Putamen (tissue), 1 donor: ENCODE results near the gene WNT5B.
A peak's percentile ranks its signal among the peaks of the same experiment; 100 is the strongest.

Experiments used
- DNase-seq: peaks from one replicate; pipeline ENCODE4 v3.0.0-alpha.2; 2016; ENCODE audit warnings: low spot score

WNT5B gene

DNA sequence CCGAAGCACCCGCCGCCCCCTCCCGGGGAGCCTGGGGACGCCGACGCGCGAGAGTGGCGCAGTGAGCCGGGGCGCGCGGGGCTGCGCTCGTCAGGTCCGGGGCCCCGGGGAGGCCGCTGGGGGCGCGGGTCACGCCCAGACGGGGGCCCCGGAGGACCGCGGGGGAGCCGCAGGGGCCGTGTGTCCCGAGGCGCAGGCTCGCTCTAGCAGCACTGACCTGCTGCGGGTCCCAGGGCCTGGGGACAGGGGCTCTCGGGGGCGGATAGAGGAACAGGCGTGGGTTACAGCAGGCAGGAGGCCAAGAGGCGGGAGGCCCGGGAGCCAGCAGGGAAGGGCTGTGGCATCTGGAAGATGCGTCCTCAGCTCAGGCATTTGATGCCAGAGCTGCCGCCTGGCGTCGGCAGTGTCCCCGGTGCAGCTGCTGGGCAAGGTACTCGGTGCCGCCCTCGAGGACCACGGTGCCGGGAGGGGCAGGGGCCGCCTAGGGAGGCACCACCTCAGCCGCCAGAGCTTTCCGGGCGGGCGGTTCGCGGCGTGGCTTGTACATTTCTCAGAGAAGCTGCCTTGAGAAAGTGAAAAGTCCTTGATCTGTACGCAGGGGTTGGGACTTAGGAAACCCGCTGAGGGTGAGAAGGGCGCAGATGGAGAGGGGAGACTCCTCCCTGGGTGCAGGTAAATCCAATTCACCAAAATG lies 1.2 kb downstream of the WNT5B start:
- no peak for DNase-seq

DNA sequence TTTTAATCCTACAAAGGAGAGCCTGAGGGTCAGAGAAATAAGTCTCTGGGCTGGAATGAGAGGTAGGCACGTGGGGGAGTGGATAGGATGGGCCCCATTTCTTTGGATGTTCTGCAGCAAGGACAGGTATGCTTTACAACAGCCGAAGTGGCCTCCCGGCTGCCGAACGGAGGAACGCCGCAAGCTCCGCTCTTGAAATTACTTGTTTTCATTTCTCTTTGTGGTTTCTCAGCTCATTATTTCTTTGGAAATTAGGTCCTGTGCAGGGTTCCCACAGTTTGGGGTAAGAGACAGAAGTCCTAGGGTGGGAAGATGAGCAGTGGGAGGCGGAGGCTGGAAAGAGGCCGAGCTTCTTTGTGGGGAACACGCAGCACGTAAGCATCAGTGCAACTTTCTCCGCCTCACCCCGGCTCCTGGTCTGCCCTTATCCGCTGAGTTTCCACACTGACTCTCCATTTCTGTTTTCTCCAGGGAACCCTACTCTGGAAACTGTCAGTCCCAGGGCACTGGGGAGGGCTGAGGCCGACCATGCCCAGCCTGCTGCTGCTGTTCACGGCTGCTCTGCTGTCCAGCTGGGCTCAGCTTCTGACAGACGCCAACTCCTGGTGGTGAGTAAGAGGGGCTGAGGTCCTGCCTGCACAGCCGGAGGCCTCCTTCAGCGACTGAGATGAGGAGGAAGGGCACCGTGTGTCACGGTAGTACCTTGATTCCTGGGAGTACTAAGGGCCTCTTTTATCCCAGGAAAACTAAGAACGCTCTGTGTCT lies 2.0 kb downstream of the WNT5B start:
- DNase-seq, result no peak

DNA sequence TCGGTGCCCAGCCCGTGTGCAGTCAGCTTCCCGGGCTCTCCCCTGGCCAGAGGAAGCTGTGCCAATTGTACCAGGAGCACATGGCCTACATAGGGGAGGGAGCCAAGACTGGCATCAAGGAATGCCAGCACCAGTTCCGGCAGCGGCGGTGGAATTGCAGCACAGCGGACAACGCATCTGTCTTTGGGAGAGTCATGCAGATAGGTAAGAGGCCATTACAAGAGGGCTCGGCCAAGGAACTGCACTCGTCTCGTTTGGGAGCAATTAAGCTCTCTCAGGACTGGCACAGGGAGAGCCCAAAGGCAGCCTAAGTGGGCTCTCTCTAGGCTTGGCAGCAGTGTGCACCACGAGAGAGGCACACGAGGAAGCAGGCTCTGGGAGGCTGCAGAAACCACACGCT lies 3.7 kb downstream of the WNT5B start:
- no peak for DNase-seq

DNA sequence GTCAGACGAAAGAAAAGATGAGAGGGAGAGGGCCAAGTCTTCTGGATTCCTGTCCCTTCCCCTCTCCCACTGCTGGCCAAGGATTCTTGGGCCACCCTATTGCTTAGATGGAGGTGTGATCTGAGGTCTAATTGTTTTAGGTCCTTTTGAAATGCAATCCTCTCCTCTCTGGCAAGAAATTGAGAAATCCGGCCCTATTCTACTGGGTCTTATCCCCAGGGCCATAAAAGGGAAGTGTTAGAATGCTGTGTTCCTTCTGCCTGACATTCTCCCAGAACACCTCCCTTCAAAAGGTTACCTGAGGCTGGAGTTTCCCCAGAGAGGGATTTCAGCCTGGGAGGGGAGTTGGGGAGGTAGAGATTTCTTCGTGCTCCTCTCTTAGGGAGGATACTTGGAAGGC lies 4.4 kb downstream of the WNT5B start:
- no peak for DNase-seq

DNA sequence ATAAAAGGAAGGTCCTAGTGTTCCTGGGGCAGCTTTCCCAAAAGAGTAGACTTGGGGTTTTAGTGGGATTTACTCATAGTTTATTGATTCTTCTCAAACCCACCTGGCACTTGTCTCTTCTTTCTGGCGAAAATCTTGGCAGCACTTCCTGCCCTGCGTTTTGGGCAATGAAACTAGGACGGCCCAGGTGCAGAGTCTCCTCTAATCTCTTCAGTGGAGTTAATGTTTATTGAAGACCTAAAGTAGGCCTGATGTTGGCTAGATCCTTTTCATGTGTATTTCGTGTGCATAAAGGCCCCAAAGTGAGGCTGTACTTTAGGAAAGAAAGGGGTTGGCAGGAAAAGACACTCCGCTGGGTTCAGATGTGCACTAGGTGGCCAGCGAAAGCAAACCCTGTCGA lies 5.1 kb downstream of the WNT5B start:
- no peak for DNase-seq

DNA sequence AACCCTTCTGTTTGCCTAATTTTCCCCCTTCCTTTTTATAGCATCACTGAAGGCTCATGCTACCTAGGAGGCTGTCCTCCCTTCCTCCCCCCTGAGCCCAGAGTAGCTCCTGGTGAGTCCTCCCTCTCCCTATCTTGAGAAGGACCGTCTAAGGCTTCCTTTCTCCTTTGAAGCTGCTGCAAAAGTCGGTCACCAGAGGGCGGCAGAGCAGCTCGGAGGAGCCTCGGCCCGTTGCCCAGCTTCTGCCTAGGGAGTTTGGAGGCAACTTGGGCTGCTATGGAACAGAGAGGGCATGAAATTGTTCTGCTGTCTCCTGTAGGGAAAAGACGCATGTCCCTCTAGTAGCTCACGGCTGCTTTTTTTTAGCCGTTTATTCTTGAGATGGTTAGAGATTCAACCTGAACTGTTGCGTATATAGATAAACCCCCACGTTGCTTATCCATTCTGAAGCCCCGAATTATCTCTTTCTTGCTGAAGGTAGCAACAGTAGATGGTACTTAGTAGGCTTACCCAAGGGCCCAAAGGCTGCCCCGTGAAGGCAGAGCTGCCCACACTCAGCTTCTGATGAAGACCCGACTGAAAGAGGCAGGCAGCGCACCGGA lies 5.7 kb downstream of the WNT5B start:
- DNase-seq, result peak; percentile 79

DNA sequence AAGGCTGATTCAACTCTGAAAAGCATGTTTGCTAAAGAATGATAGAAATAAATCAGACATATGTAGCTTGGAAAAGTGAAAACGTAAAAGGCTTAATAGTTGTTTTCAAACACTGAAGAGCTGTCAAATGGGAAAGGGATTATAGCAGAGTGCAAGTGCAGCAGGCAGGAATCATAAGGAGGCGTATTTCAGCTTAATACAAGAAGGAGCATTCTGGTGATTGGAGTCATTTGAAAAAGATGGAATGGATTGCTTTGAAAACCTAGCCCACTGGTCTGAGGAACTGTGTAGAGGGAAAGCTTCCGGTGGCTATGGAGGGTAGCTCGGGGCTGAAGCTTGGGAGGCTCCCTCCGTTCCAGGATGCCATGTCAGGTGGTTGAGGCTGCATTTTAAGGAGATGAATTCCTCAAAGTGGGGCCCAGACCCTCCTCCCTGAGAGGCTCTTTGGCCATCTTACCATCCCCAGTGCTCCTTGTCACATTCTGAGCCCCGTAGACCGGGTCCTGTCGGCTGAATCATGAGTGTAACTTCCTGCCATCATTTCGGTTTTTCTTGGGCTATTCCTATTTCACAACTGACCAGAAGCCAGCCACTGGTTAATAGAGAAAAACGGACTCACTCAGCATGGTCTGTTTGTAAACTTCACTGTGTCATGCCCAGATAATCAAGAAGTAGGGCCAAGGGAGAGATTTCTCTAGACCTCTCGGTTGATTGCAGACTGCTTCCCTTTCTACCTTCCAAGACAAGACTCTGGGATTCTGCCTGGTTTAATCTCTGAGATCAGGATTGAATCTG lies 6.5 kb downstream of the WNT5B start:
- no peak for DNase-seq

DNA sequence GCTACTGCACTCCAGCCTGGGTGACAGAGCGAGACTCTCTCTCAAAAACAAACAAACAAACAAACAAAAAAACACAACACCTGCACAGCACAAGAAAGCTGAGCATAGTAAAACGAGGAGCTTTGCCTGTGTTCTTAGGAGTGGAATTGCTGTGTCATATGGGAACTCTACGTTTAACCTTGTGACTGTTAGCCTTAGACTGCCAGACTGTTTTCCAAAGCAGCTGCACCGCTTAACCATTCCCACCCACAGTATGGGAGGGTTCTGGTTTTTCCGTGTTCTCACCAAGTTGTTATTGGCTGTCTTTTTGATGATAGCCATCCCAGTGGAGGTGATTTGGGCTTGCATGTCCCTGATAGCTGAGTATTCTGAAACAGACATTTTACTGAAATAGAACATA lies 9.2 kb downstream of the WNT5B start:
- DNase-seq, result no peak

DNA sequence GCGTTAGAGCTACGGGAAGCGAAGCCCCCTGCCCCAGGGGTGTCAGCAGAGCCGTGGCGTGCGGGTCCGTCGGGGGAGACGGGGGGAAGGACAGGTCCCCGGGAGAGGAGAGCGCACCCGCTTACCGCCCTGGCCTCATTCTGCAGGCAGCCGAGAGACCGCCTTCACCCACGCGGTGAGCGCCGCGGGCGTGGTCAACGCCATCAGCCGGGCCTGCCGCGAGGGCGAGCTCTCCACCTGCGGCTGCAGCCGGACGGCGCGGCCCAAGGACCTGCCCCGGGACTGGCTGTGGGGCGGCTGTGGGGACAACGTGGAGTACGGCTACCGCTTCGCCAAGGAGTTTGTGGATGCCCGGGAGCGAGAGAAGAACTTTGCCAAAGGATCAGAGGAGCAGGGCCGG lies 10.5 kb downstream of the WNT5B start:
- DNase-seq, result no peak

DNA sequence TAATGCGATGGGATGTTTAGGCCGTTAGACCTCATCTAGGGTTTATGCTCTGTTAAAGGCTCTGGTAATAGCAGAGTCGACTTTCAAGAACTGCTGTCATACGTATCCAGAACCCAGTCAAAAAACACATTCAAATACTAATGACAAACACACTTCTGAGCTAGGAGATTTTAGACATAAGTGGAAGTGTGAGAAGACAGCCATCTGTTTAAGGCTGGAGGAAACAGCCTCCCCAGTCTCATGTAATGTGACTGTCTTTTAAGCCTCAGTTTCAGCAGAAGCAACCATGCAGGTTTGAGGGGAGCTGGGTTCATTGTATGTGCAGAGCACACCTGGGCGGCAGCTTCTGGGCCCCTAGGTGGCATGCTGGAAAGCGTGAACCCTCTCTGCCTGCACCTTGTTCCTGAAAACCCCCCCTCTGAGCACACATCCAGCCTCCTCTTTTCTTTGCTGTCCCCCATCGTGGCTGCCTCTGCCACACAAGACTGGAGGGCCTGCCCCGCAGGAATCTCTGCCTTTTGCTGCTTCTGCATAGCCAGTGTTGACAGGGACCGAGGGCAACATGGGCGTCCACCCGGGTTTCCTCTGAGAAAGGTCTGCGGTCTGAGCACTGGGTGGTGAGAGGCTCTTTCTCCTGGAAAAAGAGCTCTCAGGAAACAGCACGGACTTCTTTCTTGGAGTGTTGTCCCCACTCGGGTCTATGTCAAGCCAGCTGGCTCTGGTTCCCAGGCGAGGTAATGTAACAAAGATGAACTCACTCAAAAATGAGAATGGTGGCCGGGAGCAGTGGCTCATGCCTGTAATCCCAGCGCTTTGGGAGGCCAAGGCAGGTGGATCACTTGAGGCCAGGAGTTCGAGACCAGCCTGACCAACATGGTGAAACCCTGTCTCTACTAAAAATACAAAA lies 11.6 kb downstream of the WNT5B start:
- no peak for DNase-seq

DNA sequence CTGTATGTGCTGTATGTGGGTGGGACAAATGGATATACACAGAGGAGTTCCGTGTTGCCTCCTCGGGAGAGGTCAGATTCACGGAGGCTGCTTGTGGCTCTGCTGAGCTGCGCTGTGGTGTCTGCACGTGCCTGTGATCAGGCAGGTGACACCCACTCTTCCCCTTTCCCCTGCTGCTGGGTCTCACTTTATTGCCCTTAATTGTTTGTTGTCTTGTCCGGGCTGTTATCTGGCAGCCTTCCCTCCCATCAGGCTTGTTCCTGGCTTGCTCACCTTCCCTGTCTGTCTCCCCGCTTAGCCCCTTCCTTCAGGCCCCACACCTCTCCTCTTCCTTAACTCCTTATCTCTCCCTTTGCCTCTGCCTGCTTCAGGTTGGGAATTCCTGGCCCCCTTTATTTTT lies 13.5 kb downstream of the WNT5B start:
- no peak for DNase-seq

DNA sequence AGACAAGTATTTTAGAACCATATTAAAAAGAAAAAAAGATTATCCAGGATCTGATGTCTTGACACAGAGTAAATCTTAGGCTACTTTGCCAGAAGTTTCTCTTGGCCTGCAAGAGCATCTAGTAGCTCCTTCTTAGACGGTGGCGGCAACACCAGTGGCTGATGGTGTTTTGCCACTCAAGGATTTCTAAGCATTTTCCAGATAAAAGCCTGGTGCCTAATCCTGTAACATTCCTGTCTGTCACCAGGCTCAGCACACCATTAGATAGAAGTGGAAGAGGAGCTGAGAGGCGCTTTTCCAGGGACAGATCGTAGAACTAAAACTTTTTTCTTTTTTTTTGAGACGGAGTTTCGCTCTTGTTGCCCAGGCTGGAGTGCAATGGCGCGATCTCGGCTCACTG lies 14.0 kb downstream of the WNT5B start:
- DNase-seq, result no peak

DNA sequence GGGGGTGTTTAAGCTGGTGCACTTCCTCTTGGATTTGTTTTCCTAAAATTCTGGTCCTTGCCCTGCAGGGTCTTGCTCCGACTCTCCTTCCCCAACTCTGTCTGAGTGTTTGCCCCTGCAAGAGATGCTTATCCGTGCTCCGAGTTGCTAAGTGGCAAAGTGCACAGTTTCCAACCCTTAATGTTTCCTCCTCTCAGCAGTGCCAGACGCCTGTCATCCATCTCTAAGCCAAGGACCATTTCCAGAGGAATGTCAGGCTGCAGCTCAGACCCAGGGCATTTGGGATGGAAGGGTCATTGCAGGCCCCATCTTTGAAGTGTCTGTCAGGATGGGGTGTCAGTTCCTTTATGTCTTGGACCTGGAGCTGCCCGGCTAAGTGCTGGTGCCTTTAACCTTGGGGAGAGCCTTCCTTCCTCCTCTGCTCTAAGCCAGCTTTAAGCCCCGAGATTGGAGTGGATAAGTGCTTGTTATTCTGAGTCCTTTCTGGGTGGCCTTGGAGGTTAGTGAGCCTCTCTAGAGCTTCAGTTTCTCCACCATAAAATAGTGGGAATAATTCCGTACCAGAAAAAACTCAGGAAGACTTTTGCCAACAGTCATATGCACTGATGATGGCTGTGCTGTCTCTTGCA lies 15.0 kb downstream of the WNT5B start:
- DNase-seq, result no peak

DNA sequence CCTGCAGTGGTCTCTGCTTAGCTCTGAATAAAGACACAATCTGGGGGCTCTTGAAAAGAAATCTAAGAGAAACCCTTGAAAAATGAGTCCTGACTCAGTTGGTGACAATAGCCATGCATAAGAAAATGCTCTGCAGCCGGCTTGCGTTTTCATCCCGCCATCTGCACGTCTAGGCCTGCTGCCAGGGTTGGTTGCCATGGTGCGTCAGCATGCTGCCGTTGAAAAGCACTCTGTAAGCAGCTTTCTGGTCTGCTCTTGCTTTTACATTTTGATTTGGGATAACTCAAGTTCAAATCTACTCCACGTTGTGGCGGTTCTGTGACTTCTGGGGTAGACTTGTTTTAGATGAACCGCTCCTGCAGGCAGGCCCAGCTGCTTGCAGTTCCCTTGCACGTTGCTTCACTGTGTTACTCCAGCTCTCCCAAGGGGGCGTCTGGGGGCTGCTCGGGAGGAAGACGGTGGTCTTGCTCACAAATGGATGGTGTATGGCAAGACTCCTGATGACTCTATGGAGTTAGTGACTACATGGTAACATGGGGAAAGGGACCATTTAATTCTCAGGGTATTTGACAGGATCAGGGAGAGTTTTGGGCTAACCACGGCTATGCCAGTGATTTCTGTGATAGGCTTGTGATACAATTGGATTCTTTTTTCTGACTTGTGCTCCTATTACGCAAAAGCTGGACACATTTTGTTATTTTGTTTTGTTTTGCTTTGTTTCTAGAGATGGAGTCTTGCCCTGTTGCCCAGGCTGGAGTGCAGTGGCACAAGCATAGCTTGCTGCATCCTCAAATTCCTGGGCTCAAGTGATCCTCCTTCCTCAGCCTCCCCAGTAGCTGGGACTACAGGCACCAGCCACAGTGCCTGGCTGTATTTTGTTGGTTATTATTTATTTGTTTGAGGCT lies 15.8 kb downstream of the WNT5B start:
- DNase-seq, result peak; percentile 91

DNA sequence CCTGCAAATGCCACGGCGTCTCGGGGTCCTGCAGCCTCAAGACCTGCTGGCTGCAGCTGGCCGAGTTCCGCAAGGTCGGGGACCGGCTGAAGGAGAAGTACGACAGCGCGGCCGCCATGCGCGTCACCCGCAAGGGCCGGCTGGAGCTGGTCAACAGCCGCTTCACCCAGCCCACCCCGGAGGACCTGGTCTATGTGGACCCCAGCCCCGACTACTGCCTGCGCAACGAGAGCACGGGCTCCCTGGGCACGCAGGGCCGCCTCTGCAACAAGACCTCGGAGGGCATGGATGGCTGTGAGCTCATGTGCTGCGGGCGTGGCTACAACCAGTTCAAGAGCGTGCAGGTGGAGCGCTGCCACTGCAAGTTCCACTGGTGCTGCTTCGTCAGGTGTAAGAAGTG lies 16.8 kb downstream of the WNT5B start:
- no peak for DNase-seq

DNA sequence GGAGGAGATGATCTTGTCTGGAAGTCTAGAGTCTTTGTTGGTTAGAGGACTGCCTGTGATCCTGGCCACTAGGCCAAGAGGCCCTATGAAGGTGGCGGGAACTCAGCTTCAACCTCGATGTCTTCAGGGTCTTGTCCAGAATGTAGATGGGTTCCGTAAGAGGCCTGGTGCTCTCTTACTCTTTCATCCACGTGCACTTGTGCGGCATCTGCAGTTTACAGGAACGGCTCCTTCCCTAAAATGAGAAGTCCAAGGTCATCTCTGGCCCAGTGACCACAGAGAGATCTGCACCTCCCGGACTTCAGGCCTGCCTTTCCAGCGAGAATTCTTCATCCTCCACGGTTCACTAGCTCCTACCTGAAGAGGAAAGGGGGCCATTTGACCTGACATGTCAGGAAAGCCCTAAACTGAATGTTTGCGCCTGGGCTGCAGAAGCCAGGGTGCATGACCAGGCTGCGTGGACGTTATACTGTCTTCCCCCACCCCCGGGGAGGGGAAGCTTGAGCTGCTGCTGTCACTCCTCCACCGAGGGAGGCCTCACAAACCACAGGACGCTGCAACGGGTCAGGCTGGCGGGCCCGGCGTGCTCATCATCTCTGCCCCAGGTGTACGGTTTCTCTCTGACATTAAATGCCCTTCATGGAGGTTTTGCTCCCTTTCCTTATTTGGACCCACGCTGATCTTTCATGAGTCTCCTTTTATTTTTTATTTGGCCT lies 17.7 kb downstream of the WNT5B start:
- no peak for DNase-seq

DNA sequence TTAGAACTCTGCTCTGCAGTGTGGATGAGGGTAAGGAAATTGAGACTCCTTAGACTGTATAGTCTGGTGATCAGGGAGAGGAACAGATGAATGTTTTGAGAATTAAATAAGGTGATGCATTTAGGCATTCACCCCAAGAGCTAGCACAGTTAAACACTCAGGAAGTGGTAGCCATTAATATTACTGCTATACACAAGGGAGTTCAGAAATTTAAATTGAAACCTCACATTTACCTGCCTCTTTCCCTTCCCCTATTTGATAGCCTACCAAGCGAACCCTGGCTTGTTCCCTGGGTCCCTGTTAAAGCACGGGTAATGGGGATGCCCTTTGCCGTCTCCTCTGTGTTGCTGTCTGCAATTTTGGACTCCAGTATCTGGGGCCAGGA lies 18.2 kb downstream of the WNT5B start:
- no peak for DNase-seq

DNA sequence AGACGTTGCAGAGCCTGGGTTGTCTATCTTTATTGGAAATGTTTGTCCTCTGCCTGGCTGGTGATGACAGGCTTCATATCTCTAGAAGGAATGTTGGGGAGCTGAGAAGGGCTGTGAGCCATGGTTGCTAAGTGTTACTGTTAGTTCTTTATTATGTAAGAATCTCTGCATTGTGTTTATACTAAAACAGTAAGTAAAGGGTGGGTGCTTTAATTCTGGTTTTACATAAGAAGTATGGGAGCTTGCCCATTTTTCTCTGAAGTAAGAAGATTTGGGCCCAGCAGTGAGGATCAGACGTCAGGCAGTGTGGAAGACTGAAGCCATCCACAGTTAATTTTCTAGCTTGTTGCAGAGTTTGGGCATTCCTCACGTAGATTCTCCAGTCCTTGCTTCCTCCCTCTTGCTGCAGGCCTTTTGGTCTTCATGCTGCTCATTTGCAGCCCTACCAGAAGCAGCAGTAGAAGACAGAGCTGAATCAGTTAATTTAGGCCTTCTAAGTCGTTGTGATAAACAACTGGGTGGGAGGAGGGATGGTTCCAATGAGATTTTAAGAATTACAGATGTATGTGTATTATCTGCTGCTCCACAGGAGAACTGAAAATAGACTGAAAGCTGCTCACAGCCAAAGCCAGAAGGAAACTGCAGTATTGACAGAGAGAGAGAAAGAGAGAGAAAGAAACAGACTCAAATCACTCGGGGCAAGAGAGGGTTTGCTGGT lies 21.4 kb downstream of the WNT5B start:
- DNase-seq, result no peak

DNA sequence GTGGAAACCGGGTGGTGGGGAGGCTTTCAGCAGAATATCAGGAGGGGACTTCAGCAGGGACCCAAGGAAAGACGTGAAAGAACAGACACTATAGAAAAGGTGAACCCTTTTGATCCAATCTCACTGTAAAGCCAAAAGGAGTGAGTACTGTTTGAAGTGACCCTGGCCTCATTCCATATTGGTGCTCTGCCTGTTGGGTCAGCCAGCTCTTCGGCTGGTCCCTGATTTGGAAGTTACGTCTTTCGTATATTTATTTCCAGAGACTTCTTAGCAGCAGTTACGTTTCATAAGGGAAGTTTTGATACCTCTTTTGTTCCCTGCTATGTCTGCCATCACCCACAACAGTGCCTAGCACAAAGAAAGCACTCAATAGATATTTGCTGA lies 21.9 kb downstream of the WNT5B start:
- DNase-seq, result no peak
